Measurements from ENCODE around the gene RAB11FIP3.
"Not testable (repeated sequence)": the region's sequence is repeated elsewhere in the genome, so short reads cannot be mapped to it uniquely, and the experiment has no call there.

Gene RAB11FIP3

GRCh38 chr16:392450-393030 lies 32.9 kb upstream of the RAB11FIP3 start:
- no peak for DNase-seq

GRCh38 chr16:396199-396598 lies 29.2 kb upstream of the RAB11FIP3 start:
- no peak for DNase-seq

GRCh38 chr16:396605-397004 lies 28.8 kb upstream of the RAB11FIP3 start:
- DNase-seq, result no peak

DNA sequence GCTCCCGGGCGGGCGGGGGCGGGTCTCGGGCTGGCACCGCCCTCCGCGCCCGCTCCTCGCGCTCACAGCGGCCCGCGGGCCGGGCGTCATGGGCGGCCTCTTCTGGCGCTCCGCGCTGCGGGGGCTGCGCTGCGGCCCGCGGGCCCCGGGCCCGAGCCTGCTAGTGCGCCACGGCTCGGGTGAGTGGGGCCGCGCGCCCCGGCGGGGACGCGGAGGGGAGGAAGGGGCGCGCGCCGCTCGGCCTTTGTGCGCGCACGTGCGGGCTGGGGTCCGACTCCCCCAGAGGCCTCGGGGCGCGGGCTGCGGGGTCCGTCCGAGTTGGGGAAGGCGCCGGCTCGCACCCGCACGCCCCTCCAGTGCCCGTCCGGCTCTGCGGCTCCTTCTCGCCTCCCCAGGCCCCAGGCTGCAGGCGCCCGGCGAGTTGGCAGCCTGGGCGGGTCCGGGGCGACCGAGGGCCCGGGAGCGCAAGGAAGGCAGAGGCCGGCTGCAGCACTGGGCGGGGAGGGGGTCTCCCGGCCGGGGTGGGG lies 28.3 kb upstream of the RAB11FIP3 start, which contains the start of gene NME4:
Gene NME4, plus strand, starts transcription at position 65 of the 527 bp plus-strand sequence. Its CDS starts 24 bp downstream, at position 89.
- no peak for DNase-seq

- DNase-seq, result no peak
These were observed 27.6 kb upstream of the RAB11FIP3 start for GRCh38 chr16:397736-398332.

DNA sequence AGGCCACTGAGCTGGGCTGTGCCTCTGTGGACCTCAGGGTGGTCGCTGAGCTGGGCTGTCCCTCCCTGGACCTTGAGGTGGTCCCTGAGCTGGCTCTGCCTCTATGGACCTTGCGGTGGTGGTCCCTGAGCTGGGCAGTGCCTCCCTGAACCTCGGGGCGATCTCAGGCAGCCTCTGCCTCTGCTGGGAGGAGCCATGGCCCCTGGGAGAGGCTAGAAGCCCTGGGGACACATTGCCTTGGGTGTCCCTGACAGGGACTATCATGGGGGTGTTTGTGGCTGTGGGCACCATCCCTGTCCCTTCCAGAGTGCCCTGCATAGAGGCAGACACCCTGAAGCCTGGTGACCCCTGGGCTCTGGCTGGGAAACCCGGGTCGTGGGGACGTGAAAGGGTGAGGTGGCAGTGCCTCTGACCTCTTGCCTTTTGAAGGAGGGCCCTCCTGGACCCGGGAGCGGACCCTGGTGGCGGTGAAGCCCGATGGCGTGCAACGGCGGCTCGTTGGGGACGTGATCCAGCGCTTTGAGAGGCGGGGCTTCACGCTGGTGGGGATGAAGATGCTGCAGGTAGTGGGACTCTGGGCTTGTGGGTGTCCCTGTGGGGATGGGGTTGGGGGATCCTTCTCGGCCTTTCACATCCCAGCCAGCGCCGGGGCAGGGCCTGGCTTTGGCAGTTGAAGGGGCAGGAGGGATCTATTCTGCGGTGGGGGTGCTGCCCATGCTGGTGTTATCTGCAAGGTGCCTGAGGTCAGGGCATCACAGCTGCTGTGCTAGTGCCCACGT lies 26.7 kb upstream of the RAB11FIP3 start:
- DNase-seq, result no peak

DNA sequence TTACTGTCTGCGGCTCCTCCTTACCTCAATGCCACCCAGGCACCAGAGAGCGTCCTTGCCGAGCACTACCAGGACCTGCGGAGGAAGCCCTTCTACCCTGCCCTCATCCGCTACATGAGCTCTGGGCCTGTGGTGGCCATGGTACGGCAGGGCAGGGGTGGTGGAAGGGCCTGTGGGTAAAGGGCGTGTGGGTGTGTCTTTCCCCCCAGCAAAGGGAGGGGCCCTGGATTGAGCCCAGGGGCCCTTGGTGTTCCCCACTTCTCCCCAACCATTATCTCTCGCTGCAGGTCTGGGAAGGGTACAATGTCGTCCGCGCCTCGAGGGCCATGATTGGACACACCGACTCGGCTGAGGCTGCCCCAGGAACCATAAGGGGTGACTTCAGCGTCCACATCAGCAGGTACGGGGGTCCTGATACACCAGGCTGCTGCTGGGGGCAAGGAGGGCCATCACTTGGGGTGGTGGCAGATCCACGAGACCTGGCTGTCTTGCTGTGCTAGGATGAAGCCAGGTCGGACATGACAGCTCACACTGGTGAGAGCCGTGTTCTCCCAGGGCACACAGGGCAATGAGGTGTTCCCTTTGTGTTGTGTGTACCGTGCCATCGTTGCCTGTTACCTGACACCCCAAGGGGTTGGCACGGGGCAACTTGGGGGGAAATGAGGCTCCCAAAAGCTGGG lies 26.0 kb upstream of the RAB11FIP3 start:
- DNase-seq, result no peak

- no peak for DNase-seq
These were observed 25.3 kb upstream of the RAB11FIP3 start for GRCh38 chr16:400061-400591.

- DNase-seq, result peak; percentile 99
These were observed 23.7 kb upstream of the RAB11FIP3 start, which contains the start of gene DECR2 for GRCh38 chr16:401468-402348. DECR2 (plus strand) TSS chr16:401885; CDS start chr16:401964, 79 bp downstream.

DNA sequence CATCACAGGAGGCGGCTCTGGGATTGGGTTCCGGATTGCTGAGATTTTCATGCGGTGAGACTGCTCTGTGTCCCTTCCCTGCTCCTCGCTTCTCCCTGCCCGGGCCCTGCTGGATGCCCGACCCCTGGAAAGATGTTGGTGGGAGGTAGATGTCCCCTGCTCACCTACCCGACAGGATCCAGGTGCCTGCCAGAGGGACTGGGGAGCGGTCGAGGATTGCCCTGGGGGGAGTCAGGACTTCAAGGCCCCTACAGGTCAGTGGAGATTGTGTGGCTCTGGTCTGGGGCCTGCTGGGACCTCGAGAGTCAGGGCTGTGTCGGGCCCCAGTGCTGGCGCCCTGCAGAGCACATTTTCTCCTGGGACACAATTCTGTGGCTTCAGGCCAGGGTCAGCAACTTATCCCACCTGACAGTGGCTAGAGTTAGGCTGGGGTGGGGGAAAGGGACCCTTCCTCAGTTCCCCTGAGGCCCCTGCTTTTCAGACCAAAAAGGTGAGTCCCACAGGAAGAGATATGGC lies 20.4 kb upstream of the RAB11FIP3 start:
- DNase-seq, result no peak

DNA sequence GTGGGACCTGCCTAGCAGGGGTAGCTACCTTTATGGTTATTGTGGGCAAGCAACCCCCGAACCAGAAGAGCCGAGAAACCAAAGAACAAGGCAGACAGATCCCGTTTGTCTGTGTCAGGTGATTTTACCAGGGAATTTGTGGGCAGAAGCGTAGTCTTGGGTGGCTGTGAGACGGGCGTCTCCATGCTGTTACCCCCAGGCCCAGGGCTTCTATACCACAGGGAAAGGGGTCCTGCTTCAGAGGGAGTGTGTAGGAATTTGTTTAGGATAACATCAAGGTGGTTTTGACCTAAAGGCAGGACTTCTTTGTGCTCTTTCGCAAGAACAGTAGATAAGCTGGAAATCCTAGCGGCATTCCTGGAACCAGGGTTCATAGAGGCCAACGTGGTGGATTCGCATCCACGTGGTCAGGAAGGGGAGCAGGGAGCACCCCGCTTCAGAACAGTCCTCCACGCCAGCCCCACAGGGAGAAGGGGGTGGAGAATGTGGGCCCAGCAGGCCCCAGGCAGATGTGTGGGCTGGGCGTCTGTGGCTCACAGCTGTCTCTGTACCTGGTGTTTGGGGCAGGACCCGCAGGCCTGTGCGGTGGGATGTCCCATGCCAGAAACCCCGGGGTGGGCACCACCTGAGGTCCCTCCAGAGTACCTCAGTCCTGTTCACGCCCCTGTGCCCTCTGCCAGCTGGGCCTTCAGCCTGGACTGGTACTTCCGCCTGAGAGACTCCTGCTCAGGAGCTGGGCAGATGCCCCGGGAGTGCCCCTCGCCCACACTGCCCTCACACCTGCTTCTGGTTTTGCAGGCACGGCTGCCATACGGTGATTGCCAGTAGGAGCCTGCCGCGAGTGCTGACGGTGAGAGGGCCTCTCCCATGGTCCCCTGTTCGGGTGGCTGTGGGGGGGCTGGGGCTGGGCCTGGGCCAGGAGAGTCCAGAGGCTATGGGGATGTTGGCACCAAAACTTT lies 19.6 kb upstream of the RAB11FIP3 start:
- DNase-seq, result no peak

- no peak for DNase-seq
These were observed 18.2 kb upstream of the RAB11FIP3 start for GRCh38 chr16:407253-407652.

GRCh38 chr16:410516-411178 lies 14.8 kb upstream of the RAB11FIP3 start:
- no peak for DNase-seq

- DNase-seq, result no peak
These were observed 13.7 kb upstream of the RAB11FIP3 start for GRCh38 chr16:411576-412265.

- no peak for DNase-seq
These were observed 10.9 kb upstream of the RAB11FIP3 start for GRCh38 chr16:414395-415169.

- DNase-seq, result not testable (repeated sequence)
These were observed 10.3 kb upstream of the RAB11FIP3 start for GRCh38 chr16:415170-415498.

DNA sequence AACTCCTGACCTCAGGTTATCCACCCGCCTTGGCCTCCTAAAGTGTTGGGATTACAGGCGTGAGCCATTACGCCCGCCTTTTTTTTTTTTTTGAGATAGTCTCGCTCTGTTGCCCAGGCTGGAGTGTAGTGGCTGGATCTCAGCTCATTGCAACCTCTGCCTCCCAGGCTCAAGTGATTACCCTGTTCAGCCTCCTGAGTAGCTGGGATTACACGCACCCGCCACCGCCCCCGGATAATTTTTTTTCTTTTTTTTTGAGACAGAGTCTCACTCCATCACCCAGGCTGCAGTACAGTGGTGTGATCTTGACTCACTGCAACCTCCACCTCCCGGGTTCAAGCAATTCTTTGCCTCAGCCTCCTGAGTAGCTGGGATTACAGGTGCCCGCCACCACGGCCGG lies 3.3 kb upstream of the RAB11FIP3 start:
- not testable (repeated sequence) for DNase-seq

DNA sequence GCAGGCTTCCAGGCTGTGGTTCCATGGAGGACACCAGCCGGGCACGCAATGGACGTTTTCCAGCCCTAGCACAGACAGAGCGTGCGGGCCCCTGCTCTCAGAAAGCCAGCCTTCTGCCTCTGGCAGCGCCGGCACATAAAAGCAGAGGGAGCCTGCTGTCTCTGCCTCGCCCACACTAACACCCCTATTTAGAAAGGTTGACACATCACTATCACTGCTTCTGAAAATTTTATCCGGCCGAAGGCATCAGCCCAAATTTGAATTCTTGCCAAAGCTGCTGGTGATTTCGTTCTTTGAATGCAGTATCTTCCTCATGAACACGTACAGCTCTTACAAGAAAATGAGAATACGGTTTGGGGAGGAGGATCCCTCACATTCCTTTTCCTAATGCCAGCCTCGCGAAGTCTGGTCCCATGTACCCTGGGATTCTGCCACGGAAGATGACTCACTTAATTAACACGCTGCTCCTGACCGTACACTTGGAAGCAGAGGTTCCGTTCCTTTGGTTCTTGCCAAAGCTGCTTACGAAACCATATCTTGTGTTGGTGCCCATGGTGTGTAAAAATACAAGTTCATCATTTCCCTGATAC lies 1.3 kb upstream of the RAB11FIP3 start:
- DNase-seq, result no peak

Data from activated CD4-positive, alpha-beta T cell treated with anti-CD3 and anti-CD28 coated beads, Interleukin-2, amount 50 U/mL, for 1 hour (primary cell).